NB4 (cell line): Measurements from ENCODE around the gene SENP8.

ENCODE experiments used
- MYC ChIP-seq: IDR thresholded peaks from 2 replicates; pipeline ENCODE4 v1.6.1; 2011; ENCODE audit warnings: low read depth, low read length
- POLR2A ChIP-seq: IDR thresholded peaks from 2 replicates; pipeline ENCODE4 v1.6.1; 2011; ENCODE audit warnings: mild to moderate bottlenecking; ENCODE audit not compliant: insufficient read length; ENCODE audit errors: extremely low read depth
- TF ChIP-seq, protein P1 (sequence below): IDR thresholded peaks from one replicate; pipeline ENCODE4 v1.5.1; 2012; ENCODE audit warnings: low read depth, low read length
- TF ChIP-seq, protein P2 (sequence below): IDR thresholded peaks from 2 replicates; pipeline ENCODE4 v1.6.1; 2011; ENCODE audit warnings: low read depth, low read length

GRCh38 chr15:72153269-72154000 is 35.2 kb downstream of the SENP8 start:
- TF ChIP-seq, protein P1, sequence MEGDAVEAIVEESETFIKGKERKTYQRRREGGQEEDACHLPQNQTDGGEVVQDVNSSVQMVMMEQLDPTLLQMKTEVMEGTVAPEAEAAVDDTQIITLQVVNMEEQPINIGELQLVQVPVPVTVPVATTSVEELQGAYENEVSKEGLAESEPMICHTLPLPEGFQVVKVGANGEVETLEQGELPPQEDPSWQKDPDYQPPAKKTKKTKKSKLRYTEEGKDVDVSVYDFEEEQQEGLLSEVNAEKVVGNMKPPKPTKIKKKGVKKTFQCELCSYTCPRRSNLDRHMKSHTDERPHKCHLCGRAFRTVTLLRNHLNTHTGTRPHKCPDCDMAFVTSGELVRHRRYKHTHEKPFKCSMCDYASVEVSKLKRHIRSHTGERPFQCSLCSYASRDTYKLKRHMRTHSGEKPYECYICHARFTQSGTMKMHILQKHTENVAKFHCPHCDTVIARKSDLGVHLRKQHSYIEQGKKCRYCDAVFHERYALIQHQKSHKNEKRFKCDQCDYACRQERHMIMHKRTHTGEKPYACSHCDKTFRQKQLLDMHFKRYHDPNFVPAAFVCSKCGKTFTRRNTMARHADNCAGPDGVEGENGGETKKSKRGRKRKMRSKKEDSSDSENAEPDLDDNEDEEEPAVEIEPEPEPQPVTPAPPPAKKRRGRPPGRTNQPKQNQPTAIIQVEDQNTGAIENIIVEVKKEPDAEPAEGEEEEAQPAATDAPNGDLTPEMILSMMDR: no peak
- TF ChIP-seq POLR2A (no peak), MYC (no peak)
- TF ChIP-seq, protein P2, sequence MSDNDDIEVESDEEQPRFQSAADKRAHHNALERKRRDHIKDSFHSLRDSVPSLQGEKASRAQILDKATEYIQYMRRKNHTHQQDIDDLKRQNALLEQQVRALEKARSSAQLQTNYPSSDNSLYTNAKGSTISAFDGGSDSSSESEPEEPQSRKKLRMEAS: no peak
